Caco-2 (cell line): Measurements from ENCODE around the gene SFN. TPM values are rescaled to one million over a fixed set of nuclear protein-coding genes. Genes with fewer than 3 reads are reported as not detected.

Source experiments
- BruUV-seq: library from RNA; stranded (reverse); fragments of 400-500 nt; replicated peaks from 2 replicates; lab custom pipeline; 2021; lab: Mats Ljungman, UMichigan
- CTCF ChIA-PET: fragments of 300-600 bp; sonication (Branson Sonifier 250); formaldehyde crosslinking; loops from one replicate; lab custom pipeline; 2022; ENCODE audit warnings: antibody characterized with exemption; lab: Charles Lee
- POLR2A ChIA-PET: fragments of 300-600 bp; sonication (Branson Sonifier 250); formaldehyde crosslinking; loops from one replicate; lab custom pipeline; 2022; ENCODE audit warnings: antibody characterized with exemption; lab: Charles Lee
- DNase-seq, 2 experiments: peaks; one replicate each; pipeline versions ENCODE4 v3.0.0 to v3.0.0-alpha.2; 2020 to 2022
- H3K27me3 ChIP-seq: replicated peaks from 2 replicates; pipeline ENCODE4 v1.6.0; 2011; ENCODE audit warnings: low read length; ENCODE audit not compliant: control insufficient read depth, insufficient read depth
- H3K36me3 ChIP-seq: 2 replicates; pipeline ENCODE4 v1.5.1; 2011; ENCODE audit warnings: low read length; ENCODE audit not compliant: control insufficient read depth, insufficient read depth
- H3K4me1 ChIP-seq: fragments of 250-450 bp; sonication (Bioruptor Pico); 2 replicates; pipeline ENCODE4 v1.5.1; 2020; ENCODE audit warnings: mild to moderate bottlenecking
- H3K4me3 ChIP-seq: 2 replicates; pipeline ENCODE4 v1.5.1; 2011; ENCODE audit warnings: low read depth, mild to moderate bottlenecking, control low read depth, low read length
- H3K9me3 ChIP-seq: fragments of 250-450 bp; sonication (Bioruptor Pico); 2 replicates; pipeline ENCODE4 v1.5.1; 2020; ENCODE audit warnings: mild to moderate bottlenecking, moderate library complexity
- H3K27ac Mint-ChIP-seq: one replicate; pipeline ENCODE4 v1.8.0; 2022; ENCODE audit warnings: mixed read lengths; ENCODE audit not compliant: unreplicated experiment
- H3K27me3 Mint-ChIP-seq: one replicate; pipeline ENCODE4 v1.8.0; 2022; ENCODE audit warnings: mixed read lengths; ENCODE audit not compliant: insufficient read depth, unreplicated experiment
- H3K36me3 Mint-ChIP-seq: one replicate; pipeline ENCODE4 v1.8.0; 2022; ENCODE audit warnings: mild to moderate bottlenecking, mixed read lengths; ENCODE audit not compliant: insufficient read depth, unreplicated experiment
- H3K4me1 Mint-ChIP-seq: one replicate; pipeline ENCODE4 v1.8.0; 2022; ENCODE audit warnings: low read depth, mixed read lengths; ENCODE audit not compliant: unreplicated experiment
- H3K4me3 Mint-ChIP-seq: one replicate; pipeline ENCODE4 v1.8.0; 2022; ENCODE audit warnings: mild to moderate bottlenecking, moderate library complexity, mixed read lengths; ENCODE audit not compliant: unreplicated experiment
- H3K9me3 Mint-ChIP-seq: one replicate; pipeline ENCODE4 v1.8.0; 2022; ENCODE audit warnings: mixed read lengths; ENCODE audit not compliant: unreplicated experiment
- intact Hi-C: fragments of 100-400 bp; cut with micrococcal nuclease; formaldehyde crosslinking; loops from one replicate; pipeline ENCODE4 v1.10.0; 2022; ENCODE audit not compliant: unreplicated experiment
- total RNA-seq: library from RNA; stranded (reverse); gene quantifications from 2 replicates; pipeline ENCODE4 v1.2.3, GENCODE V29; 2022
- TF ChIP-seq, protein P1 (sequence below), 2 experiments: fragments of 200-600 bp in 1 of 2; IDR thresholded peaks; 1 replicate in 1 of 2; 2 replicates in 1 of 2; pipeline versions ENCODE4 v1.5.1 to v1.8.0; 2011 to 2022; ENCODE audit warnings: antibody characterized with exemption in 1 of 2, control low read depth in 1 of 2, inconsistent platforms in 1 of 2, low read depth in 1 of 2, low read length in 1 of 2, mild to moderate bottlenecking in 1 of 2, moderate library complexity in 1 of 2; ENCODE audit not compliant: insufficient read depth in 1 of 2, severe bottlenecking in 1 of 2, unreplicated experiment in 1 of 2

SFN gene
- total RNA-seq, 1 experiment from 2014 or later: 21.4 TPM

DNA sequence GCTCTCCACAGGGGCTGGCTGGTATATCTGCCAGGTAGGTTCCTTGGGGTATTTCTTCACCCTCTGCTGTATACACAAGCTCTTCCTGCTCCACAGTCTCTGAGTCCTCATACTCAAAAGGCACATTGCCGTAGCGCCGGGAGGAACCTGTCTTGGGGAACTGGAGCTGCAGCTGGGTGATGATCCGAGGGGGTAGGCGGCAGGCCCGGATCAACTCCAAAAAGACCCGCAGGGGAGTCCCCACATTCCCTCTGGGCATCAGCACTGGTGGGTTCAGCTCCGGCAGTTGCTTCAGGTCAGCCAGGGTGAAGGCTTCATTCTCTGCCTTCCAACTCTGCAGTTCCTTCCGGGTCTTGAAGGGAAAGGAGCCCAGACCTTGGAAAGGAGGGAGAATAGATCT, 34.4 kb downstream of the SFN start:
- Mint-ChIP-seq H3K9me3 (no peaks in the 10 kb centered on the region), H3K4me3 (no peak overlapping the region), H3K4me1 (no peaks in the 10 kb centered on the region), H3K27ac (no peak overlapping the region), H3K36me3 (peaks cover 42% of the 10 kb centered on the region), H3K27me3 (no peaks in the 10 kb centered on the region)
- Histone ChIP-seq H3K4me1 (0 out of 2 replicates have a peak, but pooled peaks cover 5% of the 10 kb centered on the region), H3K4me3 (no peak overlapping the region), H3K27me3 (no peaks in the 10 kb centered on the region), H3K36me3 (no peaks in the 10 kb centered on the region), H3K9me3 (no peaks in the 10 kb centered on the region)
- TF ChIP-seq, protein P1, sequence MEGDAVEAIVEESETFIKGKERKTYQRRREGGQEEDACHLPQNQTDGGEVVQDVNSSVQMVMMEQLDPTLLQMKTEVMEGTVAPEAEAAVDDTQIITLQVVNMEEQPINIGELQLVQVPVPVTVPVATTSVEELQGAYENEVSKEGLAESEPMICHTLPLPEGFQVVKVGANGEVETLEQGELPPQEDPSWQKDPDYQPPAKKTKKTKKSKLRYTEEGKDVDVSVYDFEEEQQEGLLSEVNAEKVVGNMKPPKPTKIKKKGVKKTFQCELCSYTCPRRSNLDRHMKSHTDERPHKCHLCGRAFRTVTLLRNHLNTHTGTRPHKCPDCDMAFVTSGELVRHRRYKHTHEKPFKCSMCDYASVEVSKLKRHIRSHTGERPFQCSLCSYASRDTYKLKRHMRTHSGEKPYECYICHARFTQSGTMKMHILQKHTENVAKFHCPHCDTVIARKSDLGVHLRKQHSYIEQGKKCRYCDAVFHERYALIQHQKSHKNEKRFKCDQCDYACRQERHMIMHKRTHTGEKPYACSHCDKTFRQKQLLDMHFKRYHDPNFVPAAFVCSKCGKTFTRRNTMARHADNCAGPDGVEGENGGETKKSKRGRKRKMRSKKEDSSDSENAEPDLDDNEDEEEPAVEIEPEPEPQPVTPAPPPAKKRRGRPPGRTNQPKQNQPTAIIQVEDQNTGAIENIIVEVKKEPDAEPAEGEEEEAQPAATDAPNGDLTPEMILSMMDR (IDR thresholded peaks at IDR 0.05; ENCODE audit: insufficient read depth in 1 of 2, low read depth in 1 of 2, low read length in 1 of 2, severe bottlenecking in 1 of 2, unreplicated experiment in 1 of 2): no peak
- ChIA-PET POLR2A (no interaction called here), CTCF (no interaction called here)
- no peak for DNase-seq
- BruUV-seq: no TSS peak
- intact Hi-C loops: no loop called here

DNA sequence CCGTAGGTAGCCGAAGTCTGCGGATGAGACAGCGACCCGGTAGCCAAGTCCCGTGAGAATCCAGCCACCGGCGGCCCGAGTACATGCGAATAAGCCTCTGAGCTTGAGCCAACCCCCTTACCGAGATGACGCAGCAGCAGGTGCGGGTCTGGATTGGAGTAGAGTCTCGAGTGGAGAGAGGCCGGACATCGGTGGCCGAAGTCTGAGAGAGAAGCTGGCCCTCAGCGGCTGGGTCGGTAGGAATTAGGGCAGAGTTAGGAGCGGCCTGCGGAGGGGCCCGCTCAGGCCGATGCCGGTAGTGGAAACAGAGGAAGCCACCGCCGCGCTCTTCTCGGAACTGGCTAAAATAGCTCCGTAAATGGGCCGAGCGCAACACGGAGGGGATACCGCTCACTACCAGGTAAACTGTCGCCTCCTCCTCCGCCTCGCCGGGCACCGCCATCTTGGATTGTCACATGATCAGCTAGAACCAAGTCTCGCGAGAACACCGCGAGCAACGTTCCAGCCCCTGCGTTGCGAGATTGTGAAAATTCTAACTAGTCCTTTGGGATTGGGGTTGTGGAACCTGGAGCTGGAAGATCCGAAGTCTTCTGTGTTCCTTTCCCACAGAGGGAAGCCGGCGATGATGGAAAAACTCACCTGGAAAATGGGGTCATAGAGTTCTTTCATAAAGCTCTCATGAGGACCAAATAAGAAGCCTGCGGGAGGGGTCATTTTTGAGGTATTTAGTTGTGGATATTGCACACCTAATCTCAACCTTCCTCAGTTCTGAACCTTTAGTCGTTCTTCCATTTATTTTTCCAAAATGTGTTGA, 37.3 kb downstream of the SFN start, which contains the start of gene GPATCH3:
Gene GPATCH3, minus strand, starts transcription at position 467 of the 814 bp plus-strand sequence. Its CDS starts 25 bp downstream, at position 442.
- Histone ChIP-seq H3K4me1 (0 out of 2 replicates have a peak, but pooled peaks cover 5% of the 10 kb centered on the region), H3K36me3 (no peaks in the 10 kb centered on the region), H3K4me3 (peak within 1 kb of the TSS; percentile 95), H3K9me3 (no peaks in the 10 kb centered on the region), H3K27me3 (no peaks in the 10 kb centered on the region)
- ChIA-PET CTCF (interaction anchor here (1.4 to 1.8 kb wide), 3 partner anchors 10 to 14 kb away, joined by 3 to 9 read pairs (median 5); partner anchors contain the start of genes GPN2 and NR0B2), POLR2A (interaction anchor here (0.6 to 2.3 kb wide), 10 partner anchors 10 to 254 kb away, joined by 3 to 23 read pairs (median 4); partner anchors contain the start of genes GPN2, NR0B2, NUDC and SLC9A1)
- no peaks in the 10 kb centered on the region for H3K9me3 Mint-ChIP-seq
- DNase-seq: peak; percentile 89 to 92
- TF ChIP-seq, protein P1 (IDR thresholded peaks at IDR 0.05; ENCODE audit: insufficient read depth in 1 of 2, low read depth in 1 of 2, low read length in 1 of 2, severe bottlenecking in 1 of 2, unreplicated experiment in 1 of 2): no peak
- peaks cover 23% of the 10 kb centered on the region for H3K36me3 Mint-ChIP-seq
- H3K4me1 Mint-ChIP-seq: no peaks in the 10 kb centered on the region
- intact Hi-C loops: loop anchor here (1.0 kb wide), 1 partner anchor 14 kb away; no protein-coding TSS in a partner anchor
- no TSS peak for BruUV-seq
- H3K4me3 Mint-ChIP-seq: peak within 1 kb of the TSS; percentile 92
- no peaks in the 10 kb centered on the region for H3K27me3 Mint-ChIP-seq
- peak within 1 kb of the TSS; percentile 98 for H3K27ac Mint-ChIP-seq

DNA sequence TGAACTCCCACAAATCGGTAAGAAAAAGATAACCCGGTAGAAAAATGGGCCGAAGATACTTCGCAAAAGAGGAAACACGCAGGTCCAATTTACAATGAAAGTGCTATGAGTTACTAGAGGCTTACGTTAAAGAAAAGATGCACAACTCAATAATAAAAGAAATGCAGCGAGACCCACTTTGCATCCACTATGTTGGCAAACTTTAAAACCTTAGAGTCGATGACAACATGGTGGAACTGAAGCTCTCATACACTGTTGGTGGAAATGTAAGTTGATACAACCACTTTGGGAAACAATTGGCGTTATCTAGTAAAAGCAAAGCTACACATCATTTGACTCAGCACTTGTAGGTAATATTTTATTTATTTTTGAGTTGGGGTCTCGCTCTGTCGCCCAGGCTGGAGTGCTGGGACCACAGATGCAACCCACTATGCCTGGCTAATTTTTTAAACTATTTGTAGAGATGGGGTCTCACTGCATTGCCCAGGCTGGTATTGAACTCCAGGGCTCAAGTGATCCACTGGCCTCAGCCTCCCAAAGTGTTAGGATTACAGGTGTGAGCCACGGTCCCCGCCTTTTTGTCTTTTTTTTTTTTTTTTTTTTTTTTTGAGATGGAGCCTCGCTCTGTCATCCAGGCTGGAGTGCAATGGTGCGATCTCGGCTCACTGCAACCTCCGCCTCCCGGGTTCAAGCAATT, 38.0 kb downstream of the SFN start:
- DNase-seq: no peak
- peak overlapping the region; percentile 92 for H3K4me3 Mint-ChIP-seq
- CTCF ChIA-PET: interaction anchor here (1.4 to 1.8 kb wide), 3 partner anchors 11 to 14 kb away, joined by 3 to 9 read pairs (median 5); partner anchors contain the start of genes GPN2 and NR0B2
- Histone ChIP-seq H3K27me3 (no peaks in the 10 kb centered on the region), H3K9me3 (no peaks in the 10 kb centered on the region), H3K4me3 (peak overlapping the region; percentile 95), H3K36me3 (no peaks in the 10 kb centered on the region), H3K4me1 (0 out of 2 replicates have a peak, but pooled peaks cover 5% of the 10 kb centered on the region)
- H3K36me3 Mint-ChIP-seq: peaks cover 23% of the 10 kb centered on the region
- intact Hi-C loops: loop anchor here (1.0 kb wide), 1 partner anchor 13 kb away; no protein-coding TSS in a partner anchor
- H3K9me3 Mint-ChIP-seq: no peaks in the 10 kb centered on the region
- no peaks in the 10 kb centered on the region for H3K27me3 Mint-ChIP-seq
- TF ChIP-seq, protein P1 (IDR thresholded peaks at IDR 0.05; ENCODE audit: insufficient read depth in 1 of 2, low read depth in 1 of 2, low read length in 1 of 2, severe bottlenecking in 1 of 2, unreplicated experiment in 1 of 2): no peak
- BruUV-seq: TSS peak; percentile 92
- H3K27ac Mint-ChIP-seq: peak overlapping the region; percentile 98
- no peaks in the 10 kb centered on the region for H3K4me1 Mint-ChIP-seq
- POLR2A ChIA-PET: interaction anchor here (0.6 to 2.3 kb wide), 9 partner anchors 10 to 254 kb away, joined by 3 to 23 read pairs (median 4); partner anchors contain the start of genes GPN2, NR0B2, NUDC and SLC9A1
